Retina (tissue), 1 donor: ENCODE data around the gene RNF135.
A peak's percentile ranks its signal among the peaks of the same experiment; 100 is the strongest.
"Not testable (repeated sequence)": the region's sequence is repeated elsewhere in the genome, so short reads cannot be mapped to it uniquely, and the experiment has no call there.

Source experiments
- DNase-seq: peaks from one replicate; pipeline ENCODE4 v3.0.0-alpha.2; 2016

Gene RNF135

GRCh38 chr17:30956764-30957374, 14.0 kb upstream of the RNF135 start:
- peak; percentile 4 for DNase-seq

DNA sequence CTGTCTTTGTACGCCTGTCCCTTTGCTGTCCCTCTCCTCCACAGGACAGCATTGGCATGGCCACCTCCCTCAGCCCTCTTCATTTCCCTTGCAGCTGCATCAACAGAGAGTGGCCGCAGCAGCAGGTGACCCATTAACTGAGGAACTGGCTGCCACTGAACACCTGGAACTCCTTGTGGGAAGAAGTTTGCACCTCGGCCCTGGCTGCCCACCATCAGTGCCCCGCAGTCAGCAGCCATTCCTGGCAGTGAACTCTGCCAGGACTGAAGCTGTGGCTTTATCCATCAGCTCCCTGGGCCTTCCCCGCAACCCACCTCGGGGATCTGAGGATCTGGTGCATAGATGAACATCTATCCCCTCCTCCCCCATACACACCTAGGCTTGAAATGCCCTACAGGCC, 13.1 kb upstream of the RNF135 start:
- no peak for DNase-seq

DNA sequence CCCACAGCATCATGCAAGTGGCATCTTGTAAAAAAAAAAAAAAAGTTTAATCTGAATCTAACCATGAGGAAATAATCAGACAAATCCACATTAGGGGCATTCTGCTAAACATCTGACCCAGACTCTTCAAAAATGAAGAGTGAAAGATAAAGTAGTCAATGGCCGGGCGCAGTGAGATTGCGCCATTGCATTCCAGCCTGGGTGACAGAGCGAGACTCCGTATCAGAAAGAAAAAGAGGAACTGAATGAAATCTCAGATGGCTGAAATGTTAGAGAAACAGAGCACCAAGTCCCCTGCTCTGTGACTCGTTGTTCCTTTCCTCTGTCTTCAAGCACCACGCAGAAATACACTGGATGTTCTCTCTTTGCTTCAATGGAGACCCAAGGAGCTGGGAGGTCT, 12.7 kb upstream of the RNF135 start:
- no peak for DNase-seq

DNA sequence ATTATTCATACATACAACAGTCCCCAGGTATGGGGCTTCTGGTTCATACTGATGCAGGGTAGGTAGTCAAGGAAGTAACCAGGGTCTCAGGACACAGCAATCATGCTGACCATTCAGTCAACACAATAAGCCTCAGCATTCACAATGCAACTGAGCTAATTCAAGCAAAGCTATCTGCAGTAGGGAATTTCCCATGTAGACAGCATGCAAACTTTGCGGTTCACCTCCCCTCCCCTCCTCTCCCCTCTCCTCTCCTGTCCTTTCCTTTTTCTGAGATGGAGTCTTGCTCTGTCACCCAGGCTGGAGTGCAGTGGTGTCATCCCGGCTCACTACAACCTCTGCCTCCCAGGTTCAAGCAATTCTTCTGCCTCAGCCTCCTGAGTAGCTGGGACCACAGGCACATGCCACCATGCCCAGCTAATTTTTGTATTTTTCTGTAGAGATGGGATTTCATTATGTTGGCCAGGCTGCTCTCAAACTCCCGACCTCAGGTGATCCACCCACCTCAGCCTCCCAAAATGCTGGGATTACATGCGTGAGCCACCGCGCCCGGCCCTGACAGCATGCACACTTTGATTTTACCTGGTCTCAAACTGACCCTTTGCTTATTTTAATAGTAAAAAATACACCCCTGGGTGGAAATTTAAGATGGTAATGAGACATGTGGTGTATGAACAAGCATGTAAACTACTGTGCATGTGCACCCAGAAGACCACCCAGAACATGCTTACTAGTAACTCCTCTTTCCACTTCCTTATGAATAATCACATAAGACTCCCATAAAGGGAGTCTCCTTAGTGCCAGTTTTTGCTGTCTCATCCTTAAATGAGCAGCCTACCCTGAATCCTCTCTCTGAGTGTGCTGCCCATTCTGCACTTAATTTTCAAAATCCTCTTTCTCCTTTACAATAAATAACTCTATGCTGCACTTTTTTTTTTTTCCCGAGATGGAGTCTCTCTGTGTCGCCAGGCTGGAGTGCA, 9.3 kb upstream of the RNF135 start:
- DNase-seq, result no peak

DNA sequence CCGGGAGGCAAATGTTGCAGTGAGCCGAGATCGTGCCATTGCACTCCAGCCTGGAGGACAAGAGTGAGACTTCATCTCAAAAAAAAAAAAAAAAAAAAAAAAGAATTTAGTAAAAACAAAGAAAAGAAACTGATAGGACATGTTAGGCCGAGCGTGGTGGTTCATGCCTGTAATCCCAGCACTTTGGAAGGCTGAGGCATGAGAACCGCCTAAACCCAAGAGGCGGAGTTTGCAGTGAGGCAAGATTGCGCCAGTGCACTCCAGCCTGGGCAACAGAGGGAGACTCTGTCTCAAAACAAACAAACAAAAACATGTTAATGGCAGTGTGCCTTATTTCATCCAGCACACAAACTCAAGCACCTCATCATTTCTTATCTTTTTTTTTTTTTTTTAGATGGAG, 6.5 kb upstream of the RNF135 start:
- not testable (repeated sequence) for DNase-seq

DNA sequence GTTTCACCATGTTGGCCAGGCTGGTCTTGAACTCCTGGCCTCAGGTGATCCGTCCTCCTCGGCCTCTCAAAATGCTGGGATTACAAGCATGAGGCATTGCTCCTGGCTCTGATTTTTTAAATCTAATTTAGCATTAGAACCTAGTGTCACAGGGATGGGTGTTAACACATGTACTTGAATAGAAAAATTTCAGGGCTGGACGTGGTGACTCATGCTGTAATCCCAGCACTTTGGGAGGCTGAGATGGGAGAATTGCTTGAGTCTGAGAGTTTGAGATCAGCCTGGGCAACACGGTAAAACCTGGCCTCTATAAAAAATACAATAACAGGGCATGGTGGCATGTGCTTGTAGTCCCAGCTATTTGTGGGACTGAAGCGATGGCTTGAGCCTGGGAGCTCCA, 6.0 kb upstream of the RNF135 start:
- DNase-seq, result no peak

GRCh38 chr17:30965686-30966085, 5.2 kb upstream of the RNF135 start:
- no peak for DNase-seq

DNA sequence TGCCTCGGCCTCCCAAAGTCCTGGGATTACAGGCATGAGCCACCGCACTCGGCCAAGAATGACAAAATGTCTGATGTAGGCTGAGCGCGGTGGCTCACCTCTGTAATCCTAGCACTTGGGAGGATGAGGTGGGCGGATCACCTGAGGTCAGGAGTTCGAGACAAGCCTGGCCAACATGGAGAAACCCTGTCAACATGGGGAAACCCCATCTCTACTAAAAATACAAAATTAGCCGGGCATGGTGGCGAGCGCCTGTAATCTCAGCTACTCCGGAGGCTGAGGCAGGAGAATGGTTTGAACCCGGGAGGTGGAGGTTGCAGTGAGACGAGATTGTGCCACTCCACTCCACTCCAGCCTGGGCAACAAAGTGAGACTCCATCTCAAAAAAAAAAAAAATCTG, 2.9 kb upstream of the RNF135 start:
- not testable (repeated sequence) for DNase-seq

- DNase-seq, result no peak
Observed at GRCh38 chr17:30969989-30970830, 629 bp upstream of the RNF135 start.

DNA sequence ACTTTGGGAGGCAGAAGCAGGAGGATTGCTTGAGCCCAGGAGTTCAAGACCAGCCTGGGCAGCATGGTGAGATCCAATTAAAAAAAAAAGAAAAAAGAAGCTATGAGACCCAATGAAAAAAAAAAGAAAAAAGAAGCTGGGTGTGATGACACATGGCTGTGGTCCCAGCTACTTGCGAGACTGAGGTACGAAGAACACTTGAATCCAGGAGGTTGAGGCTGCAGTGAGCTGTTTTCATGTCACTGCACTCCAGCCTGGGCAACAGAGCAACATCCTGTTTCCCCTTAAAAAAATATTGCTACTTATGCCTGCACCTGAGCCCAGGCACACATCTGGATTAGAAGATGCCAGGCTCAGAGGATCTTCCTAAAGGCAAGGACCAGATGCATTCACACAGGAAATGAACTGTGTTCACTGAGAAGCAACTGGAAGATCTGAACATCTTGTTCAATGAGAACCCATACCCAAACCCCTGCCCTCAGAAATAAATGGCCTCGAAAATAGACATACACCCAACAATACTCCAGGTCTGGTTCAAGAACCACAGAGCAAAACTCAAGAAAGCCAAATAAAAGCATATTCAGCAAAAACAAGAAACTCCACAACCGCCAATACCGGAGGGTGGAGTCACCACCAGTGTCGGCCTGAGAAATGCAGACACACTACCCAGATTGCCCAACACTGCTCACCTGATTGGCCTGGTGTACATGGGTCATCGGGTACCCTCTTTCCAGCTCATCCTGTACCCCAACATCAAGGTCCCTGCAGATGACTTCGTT, 4.4 kb downstream of the RNF135 start:
- DNase-seq, result no peak

- DNase-seq, result not testable (repeated sequence)
Observed at GRCh38 chr17:30979919-30980318, 9.1 kb downstream of the RNF135 start.

DNA sequence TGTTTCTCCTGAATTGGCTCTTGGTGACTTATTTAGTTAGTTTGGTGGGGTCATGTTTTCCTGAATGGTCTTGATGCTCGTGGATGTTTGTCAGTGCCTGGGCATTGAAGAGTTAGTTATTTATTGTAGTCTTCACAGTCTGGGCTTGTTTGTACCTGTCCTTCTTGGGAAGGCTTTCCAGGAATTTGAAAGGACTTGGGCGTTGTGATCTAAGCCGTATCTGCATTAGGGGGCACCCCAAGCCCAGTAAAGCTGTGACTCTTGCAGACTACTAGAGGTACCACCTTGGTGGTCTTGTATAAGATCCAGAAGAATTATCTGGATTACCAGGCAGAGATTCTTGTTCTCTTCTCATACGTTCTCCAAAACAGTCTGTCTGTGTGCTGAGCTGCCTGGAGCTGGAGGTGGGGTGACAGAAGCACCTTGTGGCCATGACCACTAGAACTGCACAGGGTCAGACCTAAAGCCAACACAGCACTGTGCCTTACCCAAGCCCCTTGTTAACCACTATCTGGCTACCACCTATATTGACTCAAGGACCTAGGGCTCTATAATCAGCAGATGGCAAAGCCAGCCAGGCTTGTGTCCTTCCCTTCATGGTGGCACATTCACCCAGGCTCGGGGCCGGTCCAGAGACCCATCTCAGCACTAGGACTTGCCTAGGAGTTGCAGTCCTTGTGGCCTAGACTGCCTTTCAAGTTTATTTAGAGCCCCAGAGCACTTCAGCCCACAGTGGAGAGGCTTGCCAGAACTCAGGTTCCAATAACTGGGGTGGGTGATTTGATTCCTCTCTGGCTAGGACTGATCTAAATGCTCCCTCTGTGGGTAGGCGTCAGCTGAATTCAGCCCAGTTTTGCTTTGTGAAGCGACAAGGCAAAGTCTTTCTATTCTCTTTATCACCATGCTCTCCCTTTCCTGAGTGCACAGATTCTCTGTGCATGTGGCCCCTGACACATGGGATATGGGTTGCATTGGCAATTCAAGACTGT, 11.0 kb downstream of the RNF135 start:
- DNase-seq, result no peak

GRCh38 chr17:30982855-30983254, 12.0 kb downstream of the RNF135 start:
- no peak for DNase-seq

DNA sequence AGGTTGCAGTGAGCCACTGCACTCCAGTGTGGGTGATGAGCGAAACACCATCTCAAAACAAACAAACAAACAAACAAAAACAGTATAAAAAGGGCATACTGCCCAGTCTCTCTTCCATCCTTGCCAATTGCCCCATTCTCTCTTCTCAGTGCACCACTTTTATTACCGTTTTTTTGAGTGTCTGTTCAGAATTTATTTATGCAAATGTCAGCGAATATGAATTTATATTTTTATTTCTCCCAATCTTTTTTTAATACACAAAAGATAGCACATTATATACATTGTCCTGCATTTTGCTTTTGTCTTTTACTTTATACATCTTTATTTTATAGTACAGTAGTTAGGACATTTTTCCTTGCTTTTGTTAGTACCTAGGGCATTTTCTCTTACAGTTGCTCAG, 19.6 kb downstream of the RNF135 start:
- no peak for DNase-seq

GRCh38 chr17:30992551-30992950, 21.7 kb downstream of the RNF135 start:
- DNase-seq, result no peak

DNA sequence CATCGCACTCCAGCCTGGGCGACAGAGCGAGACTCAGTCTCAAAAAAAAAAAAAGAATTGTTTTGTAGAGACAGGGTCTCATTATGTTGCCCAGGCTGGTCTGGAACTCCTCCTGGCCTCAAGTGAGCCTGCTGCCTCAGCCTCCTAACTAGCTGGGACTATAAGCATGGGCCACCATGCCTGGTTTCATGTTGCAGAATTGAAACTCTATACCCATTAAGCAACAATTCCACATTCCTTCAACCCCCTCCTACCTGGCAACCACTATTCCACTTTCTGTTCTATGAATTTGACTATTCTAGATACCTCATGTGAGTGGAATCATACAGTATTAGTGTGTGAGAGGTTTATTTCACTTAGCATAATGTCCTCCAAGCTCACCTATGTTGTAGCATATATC, 24.5 kb downstream of the RNF135 start:
- DNase-seq, result no peak

DNA sequence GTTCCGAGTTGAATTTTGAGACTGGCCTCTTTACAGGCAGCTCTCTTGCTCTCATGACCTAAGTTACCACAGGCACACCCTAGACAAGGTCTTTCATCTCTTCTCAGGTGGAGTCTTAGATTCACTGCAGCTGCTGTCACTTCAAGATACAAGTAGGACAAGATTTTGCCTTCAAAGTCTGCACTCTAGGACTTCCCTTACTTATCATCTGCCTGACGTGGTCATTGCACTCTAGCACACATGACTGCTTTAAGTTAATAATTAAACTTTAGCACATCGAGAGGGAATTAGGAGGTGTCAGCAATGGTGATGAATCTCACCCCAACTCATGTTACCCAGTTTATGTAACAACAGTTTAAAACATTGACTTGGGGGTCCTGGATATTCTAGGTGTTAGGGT, 25.6 kb downstream of the RNF135 start:
- no peak for DNase-seq

DNA sequence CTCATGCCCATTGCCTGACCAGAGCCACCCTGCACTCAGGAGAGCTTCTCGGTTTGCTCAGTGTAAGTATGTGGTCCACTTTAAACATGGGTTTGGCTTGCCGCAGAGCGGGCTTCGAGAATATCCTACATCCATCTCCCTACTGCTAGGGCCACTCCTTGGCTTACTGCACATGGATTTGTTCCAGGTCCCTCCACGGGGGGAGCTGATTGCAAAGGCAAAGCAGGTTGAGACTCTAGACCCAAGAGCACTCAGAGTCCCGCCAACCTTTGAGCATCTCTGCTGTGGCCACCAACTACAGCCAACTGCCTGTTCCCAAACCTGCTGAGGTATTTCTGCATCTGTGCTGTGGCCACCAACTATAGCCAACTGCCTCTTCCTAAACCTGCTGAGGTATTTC, 26.4 kb downstream of the RNF135 start:
- no peak for DNase-seq

DNA sequence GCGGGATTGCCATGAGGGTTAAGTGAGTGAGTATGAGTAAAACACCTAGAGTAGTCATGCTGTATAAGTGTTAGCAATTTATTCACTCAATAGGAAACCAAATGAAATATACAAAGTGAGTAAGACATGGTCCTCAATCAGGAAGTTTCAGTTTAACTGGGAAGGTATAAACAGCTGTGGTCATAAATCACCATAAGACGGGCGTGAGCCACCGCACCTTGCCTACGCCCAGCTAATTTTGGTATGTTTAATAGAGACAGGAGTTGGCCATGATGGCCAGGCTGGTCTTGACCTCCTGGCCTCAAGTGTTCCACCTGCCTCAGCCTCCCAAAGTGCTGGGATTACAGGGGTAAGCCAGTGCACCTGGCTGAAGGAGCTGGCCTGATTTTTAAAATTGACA, 27.0 kb downstream of the RNF135 start:
- no peak for DNase-seq

- no peak for DNase-seq
Observed at GRCh38 chr17:31002047-31002446, 31.2 kb downstream of the RNF135 start.

GRCh38 chr17:31003225-31003866, 32.5 kb downstream of the RNF135 start:
- no peak for DNase-seq
